Measurements from ENCODE around the gene CCL16.

DNA sequence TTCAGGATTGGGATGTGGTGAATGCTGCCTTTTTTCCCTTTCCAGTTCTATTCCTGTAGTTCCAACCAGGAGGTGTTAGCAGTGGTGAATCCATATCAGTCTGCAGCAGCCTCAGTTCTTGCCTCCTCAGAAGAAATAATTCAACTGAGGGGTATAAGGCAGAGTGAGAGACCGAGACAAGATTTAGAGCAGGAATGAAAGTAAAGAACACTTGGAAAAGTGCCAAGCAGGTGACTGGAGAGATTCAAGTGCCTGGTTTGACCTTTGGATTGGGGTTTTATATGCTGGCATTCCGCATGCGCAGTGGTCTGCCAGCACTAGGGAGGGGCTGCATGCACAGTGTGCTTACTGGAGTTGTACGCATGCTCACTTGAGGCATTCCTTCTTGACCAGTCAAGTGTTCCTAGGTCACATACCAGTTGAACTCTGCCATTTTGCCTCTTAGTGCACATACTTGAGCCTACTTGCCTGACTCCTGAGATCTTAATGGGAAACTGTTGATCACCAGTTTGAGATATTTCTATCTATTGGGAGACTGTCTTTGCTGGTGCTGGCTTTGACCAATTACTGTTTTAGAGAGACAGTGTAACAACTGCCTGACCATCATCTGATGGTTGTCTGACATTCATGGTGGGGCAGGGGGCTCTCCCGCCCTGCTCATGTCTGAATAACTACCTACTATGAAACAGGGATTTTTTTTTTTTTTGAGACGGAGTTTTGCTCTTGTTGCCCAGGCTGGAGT is 20.7 kb upstream of the CCL16 start:
- TF ChIP-seq CTCF (IDR thresholded peaks at IDR 0.05) (no peak), POLR2AphosphoS5 (IDR thresholded peaks at IDR 0.05) (no peak), POLR2A (IDR thresholded peaks at IDR 0.05; ENCODE audit: low read depth) (no peak), EP300 (IDR thresholded peaks at IDR 0.05) (no peak)
